ENCODE data around the gene PHYHD1. TPM values are rescaled to one million over a fixed set of nuclear protein-coding genes. Genes with fewer than 3 reads are reported as not detected.
A peak's percentile ranks its signal among the peaks of the same experiment; 100 is the strongest.

The PHYHD1 gene
- total RNA-seq, 3 donors from 2014 or later (not counting 1 experiment from before 2014, with no cell fraction given), result 5.4 to 6.0 (median 5.4) TPM

DNA sequence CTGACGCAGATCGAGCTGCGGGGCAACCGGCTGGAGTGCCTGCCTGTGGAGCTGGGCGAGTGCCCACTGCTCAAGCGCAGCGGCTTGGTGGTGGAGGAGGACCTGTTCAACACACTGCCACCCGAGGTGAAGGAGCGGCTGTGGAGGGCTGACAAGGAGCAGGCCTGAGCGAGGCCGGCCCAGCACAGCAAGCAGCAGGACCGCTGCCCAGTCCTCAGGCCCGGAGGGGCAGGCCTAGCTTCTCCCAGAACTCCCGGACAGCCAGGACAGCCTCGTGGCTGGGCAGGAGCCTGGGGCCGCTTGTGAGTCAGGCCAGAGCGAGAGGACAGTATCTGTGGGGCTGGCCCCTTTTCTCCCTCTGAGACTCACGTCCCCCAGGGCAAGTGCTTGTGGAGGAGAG is 4.6 kb upstream of the PHYHD1 start:
- H3K27me3 ChIP-seq (ENCODE audit: control insufficient read depth, insufficient read depth, low read length), result no peaks in the 10 kb centered on the region
- peaks cover 15 to 49% of the 10 kb centered on the region in 2 donors for H3K4me1 Mint-ChIP-seq
- DNase-seq (no peak), ATAC-seq (no peak)
- H3K9me3 Mint-ChIP-seq, result no peaks in the 10 kb centered on the region
- H3K4me3 ChIP-seq (ENCODE audit: low read length), result no peak overlapping the region
- H3K27me3 Mint-ChIP-seq (ENCODE audit: low read depth in 2 of 2), result no peaks in the 10 kb centered on the region
- WGBS (ENCODE audit: insufficient coverage), result 97% methylated on average over 18 of the region's 18 CpGs
- no peak overlapping the region for H3K4me3 Mint-ChIP-seq
- no peaks in the 10 kb centered on the region for H3K36me3 Mint-ChIP-seq
- TF ChIP-seq, protein P1, sequence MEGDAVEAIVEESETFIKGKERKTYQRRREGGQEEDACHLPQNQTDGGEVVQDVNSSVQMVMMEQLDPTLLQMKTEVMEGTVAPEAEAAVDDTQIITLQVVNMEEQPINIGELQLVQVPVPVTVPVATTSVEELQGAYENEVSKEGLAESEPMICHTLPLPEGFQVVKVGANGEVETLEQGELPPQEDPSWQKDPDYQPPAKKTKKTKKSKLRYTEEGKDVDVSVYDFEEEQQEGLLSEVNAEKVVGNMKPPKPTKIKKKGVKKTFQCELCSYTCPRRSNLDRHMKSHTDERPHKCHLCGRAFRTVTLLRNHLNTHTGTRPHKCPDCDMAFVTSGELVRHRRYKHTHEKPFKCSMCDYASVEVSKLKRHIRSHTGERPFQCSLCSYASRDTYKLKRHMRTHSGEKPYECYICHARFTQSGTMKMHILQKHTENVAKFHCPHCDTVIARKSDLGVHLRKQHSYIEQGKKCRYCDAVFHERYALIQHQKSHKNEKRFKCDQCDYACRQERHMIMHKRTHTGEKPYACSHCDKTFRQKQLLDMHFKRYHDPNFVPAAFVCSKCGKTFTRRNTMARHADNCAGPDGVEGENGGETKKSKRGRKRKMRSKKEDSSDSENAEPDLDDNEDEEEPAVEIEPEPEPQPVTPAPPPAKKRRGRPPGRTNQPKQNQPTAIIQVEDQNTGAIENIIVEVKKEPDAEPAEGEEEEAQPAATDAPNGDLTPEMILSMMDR (IDR thresholded peaks at IDR 0.05), result no peak
- intact Hi-C loops (cut with micrococcal nuclease), result no loop called here
- H3K4me1 ChIP-seq (ENCODE audit: control insufficient read depth, insufficient read depth, low read length), result peaks cover 28% of the 10 kb centered on the region
- no peak overlapping the region for H3K27ac ChIP-seq (ENCODE audit: low read length)
- peak overlapping the region in 1 of 2 donors; percentile 58 for H3K27ac Mint-ChIP-seq
- H3K9me3 ChIP-seq (ENCODE audit: control insufficient read depth, insufficient read depth, low read length), result no peaks in the 10 kb centered on the region
- H3K36me3 ChIP-seq (ENCODE audit: control insufficient read depth, insufficient read depth, low read length), result peaks cover 51% of the 10 kb centered on the region

DNA sequence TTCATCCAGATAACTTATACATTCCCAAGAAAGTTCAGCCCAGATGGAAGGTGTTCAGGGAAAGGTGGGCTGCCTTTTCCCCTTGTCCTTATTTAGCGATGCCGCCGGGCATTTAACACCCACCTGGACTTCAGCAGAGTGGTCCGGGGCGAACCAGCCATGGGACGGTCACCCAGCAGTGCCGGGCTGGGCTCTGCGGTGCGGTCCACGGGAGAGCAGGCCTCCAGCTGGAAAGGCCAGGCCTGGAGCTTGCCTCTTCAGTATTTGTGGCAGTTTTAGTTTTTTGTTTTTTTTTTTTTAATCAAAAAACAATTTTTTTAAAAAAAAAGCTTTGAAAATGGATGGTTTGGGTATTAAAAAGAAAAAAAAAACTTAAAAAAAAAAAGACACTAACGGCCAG is 4.0 kb upstream of the PHYHD1 start:
- H3K36me3 ChIP-seq (ENCODE audit: control insufficient read depth, insufficient read depth, low read length), result peaks cover 46% of the 10 kb centered on the region
- intact Hi-C loops (cut with micrococcal nuclease), result no loop called here
- 93% methylated on average over 11 of the region's 11 CpGs for WGBS (ENCODE audit: insufficient coverage)
- DNase-seq (no peak), ATAC-seq (no peak)
- peak overlapping the region; percentile 48 to 58 for H3K27ac Mint-ChIP-seq
- H3K4me3 Mint-ChIP-seq, result no peak overlapping the region
- no peaks in the 10 kb centered on the region for H3K36me3 Mint-ChIP-seq
- TF ChIP-seq, protein P1 (IDR thresholded peaks at IDR 0.05), result no peak
- H3K4me1 Mint-ChIP-seq, result peaks cover 18 to 49% of the 10 kb centered on the region in 2 donors
- H3K27me3 ChIP-seq (ENCODE audit: control insufficient read depth, insufficient read depth, low read length), result no peaks in the 10 kb centered on the region
- no peaks in the 10 kb centered on the region for H3K9me3 ChIP-seq (ENCODE audit: control insufficient read depth, insufficient read depth, low read length)
- H3K27ac ChIP-seq (ENCODE audit: low read length), result no peak overlapping the region
- H3K4me3 ChIP-seq (ENCODE audit: low read length), result no peak overlapping the region
- H3K27me3 Mint-ChIP-seq (ENCODE audit: low read depth in 2 of 2), result no peaks in the 10 kb centered on the region
- peaks cover 26% of the 10 kb centered on the region for H3K4me1 ChIP-seq (ENCODE audit: control insufficient read depth, insufficient read depth, low read length)
- no peaks in the 10 kb centered on the region for H3K9me3 Mint-ChIP-seq

DNA sequence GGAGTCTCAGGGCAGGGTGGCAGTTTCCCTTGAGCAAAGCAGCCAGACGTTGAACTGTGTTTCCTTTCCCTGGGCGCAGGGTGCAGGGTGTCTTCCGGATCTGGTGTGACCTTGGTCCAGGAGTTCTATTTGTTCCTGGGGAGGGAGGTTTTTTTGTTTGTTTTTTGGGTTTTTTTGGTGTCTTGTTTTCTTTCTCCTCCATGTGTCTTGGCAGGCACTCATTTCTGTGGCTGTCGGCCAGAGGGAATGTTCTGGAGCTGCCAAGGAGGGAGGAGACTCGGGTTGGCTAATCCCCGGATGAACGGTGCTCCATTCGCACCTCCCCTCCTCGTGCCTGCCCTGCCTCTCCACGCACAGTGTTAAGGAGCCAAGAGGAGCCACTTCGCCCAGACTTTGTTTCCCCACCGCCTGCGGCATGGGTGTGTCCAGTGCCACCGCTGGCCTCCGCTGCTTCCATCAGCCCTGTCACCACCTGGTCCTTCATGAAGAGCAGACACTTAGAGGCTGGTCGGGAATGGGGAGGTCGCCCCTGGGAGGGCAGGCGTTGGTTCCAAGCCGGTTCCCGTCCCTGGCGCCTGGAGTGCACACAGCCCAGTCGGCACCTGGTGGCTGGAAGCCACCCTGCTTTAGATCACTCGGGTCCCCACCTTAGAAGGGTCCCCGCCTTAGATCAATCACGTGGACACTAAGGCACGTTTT is 3.5 kb upstream of the PHYHD1 start:
- Mint-ChIP-seq H3K4me1 (peaks cover 16 to 49% of the 10 kb centered on the region in 2 donors), H3K4me3 (no peak overlapping the region), H3K9me3 (no peaks in the 10 kb centered on the region), H3K27ac (peak overlapping the region; percentile 48 to 58), H3K27me3 (ENCODE audit: low read depth in 2 of 2) (no peaks in the 10 kb centered on the region), H3K36me3 (no peaks in the 10 kb centered on the region)
- no peak for DNase-seq
- intact Hi-C loops (cut with micrococcal nuclease), result no loop called here
- no peak for ATAC-seq
- no peaks in the 10 kb centered on the region for H3K27me3 ChIP-seq (ENCODE audit: control insufficient read depth, insufficient read depth, low read length)
- H3K36me3 ChIP-seq (ENCODE audit: control insufficient read depth, insufficient read depth, low read length), result peaks cover 40% of the 10 kb centered on the region
- WGBS (ENCODE audit: insufficient coverage), result 95% methylated on average over 26 of the region's 26 CpGs
- H3K4me3 ChIP-seq (ENCODE audit: low read length), result no peak overlapping the region
- no peaks in the 10 kb centered on the region for H3K9me3 ChIP-seq (ENCODE audit: control insufficient read depth, insufficient read depth, low read length)
- H3K27ac ChIP-seq (ENCODE audit: low read length), result no peak overlapping the region
- TF ChIP-seq, protein P1 (IDR thresholded peaks at IDR 0.05), result no peak
- peaks cover 26% of the 10 kb centered on the region for H3K4me1 ChIP-seq (ENCODE audit: control insufficient read depth, insufficient read depth, low read length)

DNA sequence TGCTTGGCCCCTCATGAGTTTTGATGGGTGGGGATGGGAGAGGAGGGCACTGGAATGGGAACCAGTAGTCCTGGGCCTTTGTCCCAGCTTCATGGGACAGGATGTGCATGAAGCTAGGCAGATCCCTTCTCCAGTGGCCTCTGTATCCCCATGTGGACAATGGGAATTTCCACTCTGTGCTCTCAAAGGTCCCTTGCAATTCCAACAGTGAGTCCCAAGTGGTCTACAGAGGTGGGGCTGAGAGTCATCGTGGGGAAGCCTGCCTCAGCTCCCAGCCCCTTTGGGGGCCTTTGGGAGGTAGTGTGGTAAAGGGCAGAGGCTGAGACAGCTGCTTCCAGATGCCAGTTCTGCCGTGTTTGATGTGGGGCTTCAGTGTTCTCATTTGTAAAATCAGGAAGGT is 1.9 kb upstream of the PHYHD1 start:
- Histone ChIP-seq H3K27me3 (ENCODE audit: control insufficient read depth, insufficient read depth, low read length) (no peaks in the 10 kb centered on the region), H3K27ac (ENCODE audit: low read length) (no peak overlapping the region), H3K9me3 (ENCODE audit: control insufficient read depth, insufficient read depth, low read length) (no peaks in the 10 kb centered on the region), H3K36me3 (ENCODE audit: control insufficient read depth, insufficient read depth, low read length) (peaks cover 37% of the 10 kb centered on the region), H3K4me1 (ENCODE audit: control insufficient read depth, insufficient read depth, low read length) (peaks cover 28% of the 10 kb centered on the region), H3K4me3 (ENCODE audit: low read length) (no peak overlapping the region)
- TF ChIP-seq, protein P1 (IDR thresholded peaks at IDR 0.05), result no peak
- intact Hi-C loops (cut with micrococcal nuclease), result no loop called here
- Mint-ChIP-seq H3K9me3 (no peaks in the 10 kb centered on the region), H3K27me3 (ENCODE audit: low read depth in 2 of 2) (no peaks in the 10 kb centered on the region), H3K4me3 (no peak overlapping the region), H3K27ac (peak overlapping the region; percentile 77 to 83), H3K4me1 (peaks cover 6 to 40% of the 10 kb centered on the region in 2 donors), H3K36me3 (no peaks in the 10 kb centered on the region)
- 72% methylated on average over 2 of the region's 2 CpGs for WGBS (ENCODE audit: insufficient coverage)
- ATAC-seq (no peak), DNase-seq (no peak)
